GM12878 (cell line): Measurements from ENCODE around the gene NOS1AP. TPM values are rescaled to one million over a fixed set of nuclear protein-coding genes. Genes with fewer than 3 reads are reported as not detected.

Source experiments
- ATAC-seq: fragments of 200-7000 bp; cut with Tn5 transposase; 3 replicates; pipeline ENCODE4 v1.9.1; 2020; ENCODE audit warnings: mild to moderate bottlenecking, moderate library complexity
- BruUV-seq: library from RNA; stranded (reverse); fragments of 400-500 nt; replicated peaks from 2 replicates; lab custom pipeline; 2021; lab: Mats Ljungman, UMichigan
- CTCF ChIA-PET: fragments of 300-600 bp; sonication (Branson Sonifier 250); formaldehyde crosslinking; extraction: SDS; loops from one replicate; lab custom pipeline; 2021; ENCODE audit warnings: inconsistent platforms; lab: Yijun Ruan, JAX
- POLR2A ChIA-PET: fragments of 350-600 bp; formaldehyde crosslinking; extraction: SDS; loops from one replicate; lab custom pipeline; 2021; ENCODE audit warnings: inconsistent platforms; lab: Charles Lee
- RAD21 ChIA-PET: fragments of 300-600 bp; sonication (Branson Sonifier 250); formaldehyde crosslinking; loops from one replicate; lab custom pipeline; 2023; ENCODE audit warnings: antibody characterized with exemption; ENCODE audit not compliant: unreplicated experiment; lab: Charles Lee
- SMC1A ChIA-PET: fragments of 300-600 bp; sonication (Branson Sonifier 250); formaldehyde crosslinking; loops from one replicate; lab custom pipeline; 2023; ENCODE audit not compliant: unreplicated experiment, uncharacterized antibody; lab: Charles Lee
- DNase-seq: peaks from one replicate; pipeline ENCODE4 v3.0.0-alpha.2; 2011; ENCODE audit warnings: low read depth, low spot score
- FAIRE-seq: peaks from 3 replicates; lab custom pipeline; 2011; peaks lifted over from hg19 to GRCh38; lab: Jason Lieb, UNC
- H2AFZ ChIP-seq: 2 replicates; pipeline ENCODE4 v1.6.0; 2011; ENCODE audit warnings: low read depth, low read length, control low read depth; ENCODE audit not compliant: control insufficient read depth
- H3K27ac ChIP-seq: 2 replicates; pipeline ENCODE4 v1.5.1; 2011; ENCODE audit warnings: control low read depth; ENCODE audit not compliant: control insufficient read depth, insufficient read depth
- H3K27me3 ChIP-seq, 2 experiments: replicated peaks in 1 of 2; 2 replicates each; pipeline versions ENCODE4 v1.6.0 to v1.6.1; 2011; ENCODE audit warnings: low read length in 1 of 2; ENCODE audit not compliant: control insufficient read depth in 2 of 2, insufficient read depth in 2 of 2
- H3K36me3 ChIP-seq, 2 experiments: 2 replicates each; pipeline ENCODE4 v1.5.1; 2011; ENCODE audit warnings: low read length in 1 of 2; ENCODE audit not compliant: control insufficient read depth in 2 of 2, insufficient read depth in 2 of 2
- H3K4me1 ChIP-seq: 2 replicates; pipeline ENCODE4 v1.6.1; 2011; ENCODE audit warnings: mild to moderate bottlenecking, low read length, moderate library complexity, mixed read lengths; ENCODE audit not compliant: control insufficient read depth, insufficient read depth
- H3K4me2 ChIP-seq: 2 replicates; pipeline ENCODE4 v1.6.0; 2011; ENCODE audit warnings: control low read depth; ENCODE audit not compliant: control insufficient read depth, insufficient read depth
- H3K4me3 ChIP-seq: fragments of 200-600 bp; sonication (generic); 2 replicates; pipeline ENCODE4 v1.5.1; 2016
- H3K79me2 ChIP-seq: 2 replicates; pipeline ENCODE4 v1.6.0; 2011; ENCODE audit warnings: low read length; ENCODE audit not compliant: control insufficient read depth, insufficient read depth
- H3K9ac ChIP-seq: 2 replicates; pipeline ENCODE4 v1.8.0; 2011; ENCODE audit warnings: low read length, control low read depth, mixed read lengths; ENCODE audit not compliant: control insufficient read depth, insufficient read depth
- H3K9me3 ChIP-seq: replicated peaks from 3 replicates; pipeline ENCODE4 v1.5.1; 2011; ENCODE audit warnings: mild to moderate bottlenecking, low read length; ENCODE audit not compliant: control insufficient read depth, insufficient read depth
- H4K20me1 ChIP-seq: 2 replicates; pipeline ENCODE4 v1.6.0; 2011; ENCODE audit not compliant: control insufficient read depth, insufficient read depth
- BRCA1 ChIP-seq: IDR thresholded peaks from 2 replicates; pipeline ENCODE4 v1.6.1; 2011; ENCODE audit warnings: low read depth, low read length, improper control_type of control experiment
- CBFB ChIP-seq: IDR thresholded peaks from 2 replicates; pipeline ENCODE4 v1.6.1; 2016; ENCODE audit warnings: antibody characterized with exemption, low read depth
- CHD2 ChIP-seq: IDR thresholded peaks from 2 replicates; pipeline ENCODE4 v1.6.1; 2011; ENCODE audit warnings: low read depth, low read length, improper control_type of control experiment, borderline replicate concordance
- CTCF ChIP-seq, 3 experiments: IDR thresholded peaks in 2 of 3; conservative IDR thresholded peaks in 1 of 3; 2 replicates each; pipeline ENCODE4 v1.5.1; 2011; ENCODE audit warnings: low read depth in 3 of 3, low read length in 3 of 3, mild to moderate bottlenecking in 3 of 3, control low read depth in 2 of 3, moderate library complexity in 2 of 3, inconsistent platforms in 1 of 3, mixed read lengths in 1 of 3; ENCODE audit not compliant: control insufficient read depth in 2 of 3, insufficient read depth in 1 of 3; ENCODE audit errors: extremely low read depth in 1 of 3
- ESRRA ChIP-seq: IDR thresholded peaks from 2 replicates; pipeline ENCODE4 v1.6.1; 2012; ENCODE audit warnings: mild to moderate bottlenecking, low read length, improper control_type of control experiment
- MEF2A ChIP-seq: IDR thresholded peaks from 2 replicates; pipeline ENCODE4 v1.6.1; 2011; ENCODE audit warnings: low read depth, mild to moderate bottlenecking, low read length, moderate library complexity; ENCODE audit not compliant: insufficient read depth
- NFYB ChIP-seq: IDR thresholded peaks from 2 replicates; pipeline ENCODE4 v1.6.1; 2011; ENCODE audit warnings: low read depth, mild to moderate bottlenecking, low read length, improper control_type of control experiment, moderate library complexity; ENCODE audit not compliant: insufficient read depth
- POLR2A ChIP-seq: IDR thresholded peaks from 2 replicates; pipeline ENCODE4 v1.6.1; 2011; ENCODE audit warnings: low read depth, mild to moderate bottlenecking, low read length
- WGBS: methylation state at CpG from one replicate; pipeline ENCODE4 v1.1.6; 2016; ENCODE audit warnings: low lambda C conversion rate; ENCODE audit not compliant: insufficient replicate concordance, insufficient coverage; ENCODE audit errors: missing lambda C conversion rate; 5-methylcytosine and 5-hydroxymethylcytosine counted together
- in situ Hi-C: fragments of 300-500 bp; cut with MboI; formaldehyde crosslinking; loops from 9 replicates; pipeline ENCODE4 v1.14.3; 2018; ENCODE audit warnings: mixed read lengths
- intact Hi-C: fragments of 100-400 bp; cut with micrococcal nuclease; formaldehyde crosslinking; loops from one replicate; pipeline ENCODE4 v1.14.2; 2022; ENCODE audit not compliant: unreplicated experiment
- polyA plus RNA-seq, 11 experiments: library from polyadenylated mRNA; depleted of rRNA in 4 of 11; unstranded in 6 of 11; stranded (reverse) in 5 of 11; fragments of >200 nt; fragmentation: Nextera tagmentation in 4 of 11; fragmentation: Illumina TruSeq in 1 of 11; extraction: Ambion mirVana in 4 of 11; extraction: Trizol in 1 of 11; gene quantifications; 1 replicate in 1 of 11; 2 replicates in 10 of 11; pipeline versions ENCODE4 v1.2.1 to v1.2.3, GENCODE V29; 2011 to 2016; ENCODE audit warnings: inconsistent platforms in 2 of 11, missing spikeins in 2 of 11, low read depth in 1 of 11
- total RNA-seq, 4 experiments: library from RNA; depleted of rRNA in 3 of 4; stranded (reverse); fragments of >200 nt in 3 of 4; fragmentation: Illumina TruSeq in 1 of 4; extraction: Trizol in 1 of 4; gene quantifications; 2 replicates each; pipeline versions ENCODE4 v1.2.1 to v1.2.3, GENCODE V29; 2013 to 2021
- TF ChIP-seq, protein P1 (sequence below): fragments of 450-650 bp; IDR thresholded peaks from 2 replicates; pipeline ENCODE4 v1.6.1; 2017; ENCODE audit warnings: mild to moderate bottlenecking, moderate library complexity

The NOS1AP gene
- total and polyA plus RNA-seq, 10 of the 15 experiments (the other 5 are each of a cell fraction or from before 2014, with no cell fraction given) = 0.03 to 0.15 TPM; not detected in 8

DNA sequence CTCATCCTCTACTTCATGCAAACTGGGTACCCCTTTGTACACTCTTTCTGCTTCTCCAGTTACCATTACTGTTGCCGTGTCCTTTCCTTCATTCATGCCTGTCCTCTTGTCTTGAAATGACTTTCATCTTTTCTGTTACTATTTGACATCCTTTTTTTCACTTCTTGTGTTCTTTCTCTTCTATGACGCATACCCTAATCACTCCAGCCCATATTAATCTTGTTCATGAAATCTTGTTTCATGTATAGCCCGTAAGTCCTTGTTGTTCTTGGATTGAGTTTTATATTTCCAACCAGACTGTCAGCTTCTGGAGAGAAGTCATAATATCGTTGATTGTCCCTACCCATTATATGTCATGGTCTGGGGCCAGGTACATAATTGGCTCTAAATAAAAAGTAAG lies 126.1 kb downstream of the NOS1AP start (continued):
- TF ChIP-seq, protein P1, sequence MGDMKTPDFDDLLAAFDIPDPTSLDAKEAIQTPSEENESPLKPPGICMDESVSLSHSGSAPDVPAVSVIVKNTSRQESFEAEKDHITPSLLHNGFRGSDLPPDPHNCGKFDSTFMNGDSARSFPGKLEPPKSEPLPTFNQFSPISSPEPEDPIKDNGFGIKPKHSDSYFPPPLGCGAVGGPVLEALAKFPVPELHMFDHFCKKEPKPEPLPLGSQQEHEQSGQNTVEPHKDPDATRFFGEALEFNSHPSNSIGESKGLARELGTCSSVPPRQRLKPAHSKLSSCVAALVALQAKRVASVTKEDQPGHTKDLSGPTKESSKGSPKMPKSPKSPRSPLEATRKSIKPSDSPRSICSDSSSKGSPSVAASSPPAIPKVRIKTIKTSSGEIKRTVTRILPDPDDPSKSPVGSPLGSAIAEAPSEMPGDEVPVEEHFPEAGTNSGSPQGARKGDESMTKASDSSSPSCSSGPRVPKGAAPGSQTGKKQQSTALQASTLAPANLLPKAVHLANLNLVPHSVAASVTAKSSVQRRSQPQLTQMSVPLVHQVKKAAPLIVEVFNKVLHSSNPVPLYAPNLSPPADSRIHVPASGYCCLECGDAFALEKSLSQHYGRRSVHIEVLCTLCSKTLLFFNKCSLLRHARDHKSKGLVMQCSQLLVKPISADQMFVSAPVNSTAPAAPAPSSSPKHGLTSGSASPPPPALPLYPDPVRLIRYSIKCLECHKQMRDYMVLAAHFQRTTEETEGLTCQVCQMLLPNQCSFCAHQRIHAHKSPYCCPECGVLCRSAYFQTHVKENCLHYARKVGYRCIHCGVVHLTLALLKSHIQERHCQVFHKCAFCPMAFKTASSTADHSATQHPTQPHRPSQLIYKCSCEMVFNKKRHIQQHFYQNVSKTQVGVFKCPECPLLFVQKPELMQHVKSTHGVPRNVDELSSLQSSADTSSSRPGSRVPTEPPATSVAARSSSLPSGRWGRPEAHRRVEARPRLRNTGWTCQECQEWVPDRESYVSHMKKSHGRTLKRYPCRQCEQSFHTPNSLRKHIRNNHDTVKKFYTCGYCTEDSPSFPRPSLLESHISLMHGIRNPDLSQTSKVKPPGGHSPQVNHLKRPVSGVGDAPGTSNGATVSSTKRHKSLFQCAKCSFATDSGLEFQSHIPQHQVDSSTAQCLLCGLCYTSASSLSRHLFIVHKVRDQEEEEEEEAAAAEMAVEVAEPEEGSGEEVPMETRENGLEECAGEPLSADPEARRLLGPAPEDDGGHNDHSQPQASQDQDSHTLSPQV = no peak

DNA sequence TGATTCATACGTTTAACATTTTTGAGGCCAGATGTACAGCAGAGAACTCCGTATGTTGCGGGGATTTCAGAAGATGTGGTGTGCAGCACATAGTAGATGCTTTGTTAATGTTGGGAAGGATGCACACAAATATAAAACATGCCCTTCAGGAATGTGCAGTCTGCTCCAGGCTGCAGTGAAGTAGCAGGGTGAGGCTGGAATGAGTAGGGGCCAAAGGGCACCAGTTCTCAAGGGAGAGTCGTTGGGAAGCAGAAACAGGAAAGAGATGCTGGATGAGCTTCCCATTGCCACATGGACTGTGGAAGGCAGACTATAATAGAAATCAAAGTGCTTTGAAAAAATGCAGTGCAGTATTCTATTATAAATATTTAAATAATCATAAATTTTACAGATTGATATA lies 126.9 kb downstream of the NOS1AP start:
- Histone ChIP-seq H3K9ac (no peak overlapping the region), H3K36me3 (no peaks in the 10 kb centered on the region), H3K27ac (no peak overlapping the region), H3K4me2 (no peak overlapping the region), H3K4me1 (no peaks in the 10 kb centered on the region), H3K27me3 (no peaks in the 10 kb centered on the region; a peak in 2 of 4 replicates), H4K20me1 (no peaks in the 10 kb centered on the region), H3K4me3 (no peak overlapping the region), H3K79me2 (no peaks in the 10 kb centered on the region), H2AFZ (no peak overlapping the region), H3K9me3 (no peaks in the 10 kb centered on the region)
- TF ChIP-seq CHD2 (no peak), ESRRA (no peak), CTCF (IDR thresholded peaks at IDR 0.05 in 2 of 3, conservative IDR thresholded peaks at IDR 0.05 in 1 of 3; ENCODE audit: control insufficient read depth in 2 of 3, extremely low read depth in 1 of 3, insufficient read depth in 1 of 3, low read depth in 3 of 3, low read length in 3 of 3) (no peak), MEF2A (no peak), NFYB (no peak), CBFB (no peak), BRCA1 (no peak), POLR2A (no peak)
- no peak for DNase-seq
- intact Hi-C loops (no loop called here), in situ Hi-C loops (no loop called here)
- BruUV-seq = no TSS peak
- SMC1A ChIA-PET = no interaction called here
- RAD21 ChIA-PET = no interaction called here
- POLR2A ChIA-PET = no interaction called here
- FAIRE-seq = no peak
- ATAC-seq = no peak
- 50% methylated on average over 4 of the region's 4 CpGs for WGBS
- CTCF ChIA-PET = no interaction called here
